ENCODE data around the gene ACADS. TPM values are rescaled to one million over a fixed set of nuclear protein-coding genes. Genes with fewer than 3 reads are reported as not detected.

The ACADS gene
- total RNA-seq, 2 experiments from 2014 or later: 15.4 to 15.8 TPM

DNA sequence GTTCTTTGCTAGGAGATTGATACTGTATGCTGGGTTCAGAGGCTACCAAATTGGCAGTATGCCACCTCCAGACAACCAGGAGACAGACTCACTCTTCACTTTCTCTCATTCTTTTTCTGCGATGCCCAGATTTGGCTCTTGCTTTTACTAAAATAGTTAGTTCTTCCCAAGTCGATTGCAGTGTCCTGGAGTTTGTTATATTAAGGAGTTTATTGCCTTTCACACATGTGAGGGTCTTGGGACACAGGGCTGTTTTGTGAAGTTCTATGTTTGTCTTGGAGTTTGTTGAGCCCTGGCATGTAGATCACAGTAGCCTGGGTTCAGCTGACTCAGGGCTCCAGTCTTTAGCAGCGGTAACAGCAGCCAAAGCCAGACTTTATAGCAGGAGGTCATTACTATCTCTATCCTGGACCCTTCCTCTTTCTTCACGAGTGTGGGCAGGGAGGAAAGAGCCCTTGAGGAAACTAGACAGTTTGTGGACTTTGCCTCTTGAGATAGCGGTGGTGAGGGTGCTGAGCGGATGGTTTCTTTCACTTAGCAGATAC lies 37.0 kb upstream of the ACADS start:
- CTCF ChIA-PET: interaction anchor here (0.6 to 3.4 kb wide), 6 partner anchors 22 to 205 kb away, joined by 3 to 14 read pairs (median 4); partner anchors contain the start of genes POP5 and UNC119B
- Mint-ChIP-seq H3K27me3 (ENCODE audit: low read depth) (no peaks in the 10 kb centered on the region), H3K9me3 (no peaks in the 10 kb centered on the region), H3K4me3 (peak overlapping the region; percentile 87), H3K27ac (no peak overlapping the region), H3K4me1 (ENCODE audit: low read depth) (peaks cover 54% of the 10 kb centered on the region), H3K36me3 (ENCODE audit: low read depth) (peaks cover 1% of the 10 kb centered on the region)
- intact Hi-C loops (cut with micrococcal nuclease): no loop called here
- no peak for DNase-seq

DNA sequence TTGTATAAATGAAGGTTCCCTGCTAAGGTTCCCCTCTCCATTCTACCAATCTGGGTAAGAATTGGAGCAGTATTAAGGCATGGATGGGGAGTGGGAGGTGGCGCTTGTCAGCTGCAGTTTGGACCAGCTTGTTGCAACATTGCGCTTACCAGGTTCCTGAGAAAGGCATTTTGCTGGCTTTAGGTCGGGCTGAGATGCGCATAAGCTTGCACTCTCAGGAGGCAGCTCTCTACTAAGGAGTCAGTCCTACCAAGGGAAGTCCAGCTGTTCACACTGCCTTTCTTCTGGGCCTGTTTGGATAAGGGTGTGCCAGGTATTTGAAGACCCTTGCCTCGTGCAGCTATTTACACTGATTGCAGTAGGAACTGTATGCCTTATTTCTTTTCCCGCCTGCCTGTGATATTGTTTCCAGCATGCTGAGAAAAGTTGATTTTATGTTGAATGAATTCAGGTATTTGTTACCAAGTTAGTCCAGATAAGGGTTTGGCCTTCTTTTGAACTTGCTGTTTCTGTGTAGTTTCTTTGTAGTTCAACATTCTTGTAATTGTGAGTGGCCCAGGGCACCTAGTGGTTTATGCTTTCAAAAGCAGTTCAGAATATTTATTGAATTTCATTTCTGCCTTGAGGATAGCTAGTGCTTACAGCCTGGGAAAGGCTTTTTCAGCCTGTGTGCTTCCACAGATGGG lies 36.1 kb upstream of the ACADS start:
- intact Hi-C loops (cut with micrococcal nuclease): no loop called here
- H3K9me3 Mint-ChIP-seq: no peaks in the 10 kb centered on the region
- peaks cover 3% of the 10 kb centered on the region for H3K36me3 Mint-ChIP-seq (ENCODE audit: low read depth)
- H3K27ac Mint-ChIP-seq: no peak overlapping the region
- H3K4me3 Mint-ChIP-seq: no peak overlapping the region
- CTCF ChIA-PET: interaction anchor here (0.6 to 3.4 kb wide), 4 partner anchors 22 to 420 kb away, joined by 3 to 14 read pairs (median 6); no protein-coding TSS in a partner anchor
- no peaks in the 10 kb centered on the region for H3K27me3 Mint-ChIP-seq (ENCODE audit: low read depth)
- no peak for DNase-seq
- H3K4me1 Mint-ChIP-seq (ENCODE audit: low read depth): peaks cover 51% of the 10 kb centered on the region

GRCh38 chr12:120690083-120690450 lies 35.6 kb upstream of the ACADS start:
- Mint-ChIP-seq H3K9me3 (no peaks in the 10 kb centered on the region), H3K27me3 (ENCODE audit: low read depth) (no peaks in the 10 kb centered on the region), H3K36me3 (ENCODE audit: low read depth) (peaks cover 8% of the 10 kb centered on the region), H3K4me3 (no peak overlapping the region), H3K4me1 (ENCODE audit: low read depth) (peaks cover 49% of the 10 kb centered on the region), H3K27ac (no peak overlapping the region)
- intact Hi-C loops (cut with micrococcal nuclease): no loop called here
- CTCF ChIA-PET: interaction anchor here (0.6 to 3.4 kb wide), 3 partner anchors 21 to 420 kb away, joined by 4 to 14 read pairs (median 7); no protein-coding TSS in a partner anchor
- no peak for DNase-seq

GRCh38 chr12:120690978-120691377 lies 34.6 kb upstream of the ACADS start:
- intact Hi-C loops (cut with micrococcal nuclease): no loop called here
- H3K4me1 Mint-ChIP-seq (ENCODE audit: low read depth): peaks cover 45% of the 10 kb centered on the region
- H3K36me3 Mint-ChIP-seq (ENCODE audit: low read depth): peaks cover 12% of the 10 kb centered on the region
- no peak for DNase-seq
- no peak overlapping the region for H3K4me3 Mint-ChIP-seq
- CTCF ChIA-PET: interaction anchor here (1.9 kb wide), 1 partner anchor 20 kb away, joined by 7 read pairs; no protein-coding TSS in a partner anchor
- no peaks in the 10 kb centered on the region for H3K9me3 Mint-ChIP-seq
- H3K27me3 Mint-ChIP-seq (ENCODE audit: low read depth): no peaks in the 10 kb centered on the region
- no peak overlapping the region for H3K27ac Mint-ChIP-seq

DNA sequence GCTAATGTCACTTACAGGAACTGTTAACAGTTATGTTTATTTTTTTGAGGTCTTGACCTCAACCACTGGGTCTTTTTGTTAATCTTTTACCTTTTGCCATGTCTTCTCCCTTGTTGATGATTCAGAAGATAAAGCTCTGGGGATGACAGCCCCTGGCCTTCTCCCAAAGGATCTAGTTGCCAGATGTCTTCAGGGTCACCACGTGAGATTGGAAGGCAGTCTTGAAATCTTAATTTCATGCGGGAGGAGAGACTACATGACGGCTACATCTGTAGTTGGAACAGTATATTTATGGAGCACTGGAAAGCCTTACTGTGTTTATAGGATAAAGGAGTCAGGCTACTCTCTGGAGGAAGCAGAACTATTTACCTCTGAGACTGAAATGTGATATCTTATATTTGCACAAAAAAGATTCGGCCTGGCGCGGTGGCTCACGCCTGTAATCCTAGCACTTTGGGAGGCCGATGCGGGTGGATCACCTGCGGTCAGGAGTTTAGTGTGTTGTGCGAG lies 33.0 kb upstream of the ACADS start:
- H3K27ac Mint-ChIP-seq: peak overlapping the region; percentile 1
- H3K4me3 Mint-ChIP-seq: no peak overlapping the region
- no peaks in the 10 kb centered on the region for H3K27me3 Mint-ChIP-seq (ENCODE audit: low read depth)
- intact Hi-C loops (cut with micrococcal nuclease): no loop called here
- no peak for DNase-seq
- no peaks in the 10 kb centered on the region for H3K9me3 Mint-ChIP-seq
- CTCF ChIA-PET: no interaction called here
- H3K36me3 Mint-ChIP-seq (ENCODE audit: low read depth): peaks cover 22% of the 10 kb centered on the region
- H3K4me1 Mint-ChIP-seq (ENCODE audit: low read depth): peaks cover 45% of the 10 kb centered on the region

- peaks cover 37% of the 10 kb centered on the region for H3K4me1 Mint-ChIP-seq (ENCODE audit: low read depth)
- no peaks in the 10 kb centered on the region for H3K27me3 Mint-ChIP-seq (ENCODE audit: low read depth)
- no peaks in the 10 kb centered on the region for H3K9me3 Mint-ChIP-seq
- H3K36me3 Mint-ChIP-seq (ENCODE audit: low read depth): peaks cover 25% of the 10 kb centered on the region
- intact Hi-C loops (cut with micrococcal nuclease): no loop called here
- DNase-seq: no peak
- CTCF ChIA-PET: interaction anchor here (1.0 kb wide), 1 partner anchor 45 kb away, joined by 4 read pairs; no protein-coding TSS in a partner anchor
- H3K4me3 Mint-ChIP-seq: no peak overlapping the region
- H3K27ac Mint-ChIP-seq: no peak overlapping the region
Measured at GRCh38 chr12:120693848-120694247, 31.8 kb upstream of the ACADS start.

- Mint-ChIP-seq H3K27me3 (ENCODE audit: low read depth) (no peaks in the 10 kb centered on the region), H3K9me3 (no peaks in the 10 kb centered on the region), H3K4me1 (ENCODE audit: low read depth) (peaks cover 13% of the 10 kb centered on the region), H3K36me3 (ENCODE audit: low read depth) (peaks cover 30% of the 10 kb centered on the region), H3K27ac (no peak overlapping the region), H3K4me3 (no peak overlapping the region)
- no peak for DNase-seq
- CTCF ChIA-PET: no interaction called here
- intact Hi-C loops (cut with micrococcal nuclease): no loop called here
Measured at GRCh38 chr12:120696626-120697025, 29.0 kb upstream of the ACADS start.

DNA sequence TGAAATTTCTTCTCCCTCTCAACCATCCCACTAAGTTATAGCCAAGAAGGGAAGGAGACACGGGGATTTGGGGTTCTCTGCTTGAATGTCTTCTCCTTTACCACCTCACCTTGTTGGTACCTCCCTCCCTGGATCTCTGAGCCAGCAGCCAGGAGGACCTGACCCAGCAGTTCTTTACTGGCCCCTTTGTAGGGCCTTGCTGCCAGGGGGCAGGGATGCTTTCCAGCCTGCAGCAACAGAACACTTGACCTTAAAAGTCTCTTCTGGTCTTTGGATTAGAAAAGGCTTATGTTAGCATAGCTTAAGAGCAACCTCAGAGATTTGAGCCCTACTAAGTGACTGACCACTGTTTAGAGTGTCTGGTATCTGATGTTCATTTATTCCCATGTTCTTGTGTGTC lies 28.3 kb upstream of the ACADS start:
- Mint-ChIP-seq H3K4me3 (no peak overlapping the region), H3K36me3 (ENCODE audit: low read depth) (peaks cover 33% of the 10 kb centered on the region), H3K27me3 (ENCODE audit: low read depth) (no peaks in the 10 kb centered on the region), H3K27ac (no peak overlapping the region), H3K4me1 (ENCODE audit: low read depth) (peaks cover 8% of the 10 kb centered on the region), H3K9me3 (no peaks in the 10 kb centered on the region)
- intact Hi-C loops (cut with micrococcal nuclease): no loop called here
- CTCF ChIA-PET: interaction anchor here (0.9 to 1.8 kb wide), 4 partner anchors 48 to 114 kb away, joined by 4 to 6 read pairs (median 4); no protein-coding TSS in a partner anchor
- DNase-seq: no peak

- H3K36me3 Mint-ChIP-seq (ENCODE audit: low read depth): peaks cover 34% of the 10 kb centered on the region
- intact Hi-C loops (cut with micrococcal nuclease): no loop called here
- no peak overlapping the region for H3K4me3 Mint-ChIP-seq
- CTCF ChIA-PET: interaction anchor here (0.9 to 1.8 kb wide), 4 partner anchors 49 to 116 kb away, joined by 4 to 6 read pairs (median 4); no protein-coding TSS in a partner anchor
- H3K27ac Mint-ChIP-seq: no peak overlapping the region
- no peaks in the 10 kb centered on the region for H3K4me1 Mint-ChIP-seq (ENCODE audit: low read depth)
- no peaks in the 10 kb centered on the region for H3K9me3 Mint-ChIP-seq
- no peak for DNase-seq
- no peaks in the 10 kb centered on the region for H3K27me3 Mint-ChIP-seq (ENCODE audit: low read depth)
Measured at GRCh38 chr12:120698665-120699064, 27.0 kb upstream of the ACADS start.

GRCh38 chr12:120699553-120699952 lies 26.1 kb upstream of the ACADS start:
- no peaks in the 10 kb centered on the region for H3K4me1 Mint-ChIP-seq (ENCODE audit: low read depth)
- no peak for DNase-seq
- H3K4me3 Mint-ChIP-seq: no peak overlapping the region
- H3K36me3 Mint-ChIP-seq (ENCODE audit: low read depth): peaks cover 35% of the 10 kb centered on the region
- no peaks in the 10 kb centered on the region for H3K9me3 Mint-ChIP-seq
- H3K27me3 Mint-ChIP-seq (ENCODE audit: low read depth): no peaks in the 10 kb centered on the region
- H3K27ac Mint-ChIP-seq: no peak overlapping the region
- intact Hi-C loops (cut with micrococcal nuclease): no loop called here
- CTCF ChIA-PET: interaction anchor here (0.6 kb wide), 1 partner anchor 53 kb away, joined by 3 read pairs; no protein-coding TSS in a partner anchor

GRCh38 chr12:120700886-120701285 lies 24.7 kb upstream of the ACADS start:
- peaks cover 28% of the 10 kb centered on the region for H3K36me3 Mint-ChIP-seq (ENCODE audit: low read depth)

GRCh38 chr12:120702637-120703036 lies 23.0 kb upstream of the ACADS start:
- Mint-ChIP-seq H3K4me1 (ENCODE audit: low read depth) (no peaks in the 10 kb centered on the region), H3K36me3 (ENCODE audit: low read depth) (peaks cover 17% of the 10 kb centered on the region), H3K4me3 (no peak overlapping the region), H3K27me3 (ENCODE audit: low read depth) (no peaks in the 10 kb centered on the region), H3K9me3 (no peaks in the 10 kb centered on the region), H3K27ac (no peak overlapping the region)
- DNase-seq: no peak
- intact Hi-C loops (cut with micrococcal nuclease): no loop called here
- CTCF ChIA-PET: interaction anchor here (0.5 to 2.2 kb wide), 5 partner anchors 53 to 501 kb away, joined by 3 to 7 read pairs (median 3); no protein-coding TSS in a partner anchor

More at GRCh38 chr12:120700886-120701285, 24.7 kb upstream of the ACADS start:
- H3K9me3 Mint-ChIP-seq: no peaks in the 10 kb centered on the region
- intact Hi-C loops (cut with micrococcal nuclease): no loop called here
- no peaks in the 10 kb centered on the region for H3K4me1 Mint-ChIP-seq (ENCODE audit: low read depth)
- H3K27me3 Mint-ChIP-seq (ENCODE audit: low read depth): no peaks in the 10 kb centered on the region
- H3K27ac Mint-ChIP-seq: no peak overlapping the region
- no peak for DNase-seq
- CTCF ChIA-PET: interaction anchor here (2.2 kb wide), 1 partner anchor 54 kb away, joined by 7 read pairs; no protein-coding TSS in a partner anchor
- no peak overlapping the region for H3K4me3 Mint-ChIP-seq

Measured in activated naive CD4-positive, alpha-beta T cell treated with anti-CD3 and anti-CD28 coated beads for 36 hours (primary cell).